Neural cell (in vitro differentiated cells): ENCODE data around the gene CRTC3. TPM values are rescaled to one million over a fixed set of nuclear protein-coding genes. Genes with fewer than 3 reads are reported as not detected.
"Not testable (repeated sequence)": the region's sequence is repeated elsewhere in the genome, so short reads cannot be mapped to it uniquely, and the experiment has no call there.

Experiments
- H2AFZ ChIP-seq: fragments of 200-600, 300-800 bp; sonication (generic), shearing (Covaris generic); 2 replicates; pipeline ENCODE4 v1.6.0; 2014; ENCODE audit warnings: low read depth, mild to moderate bottlenecking, antibody characterized with exemption, low read length, moderate library complexity
- H3F3A ChIP-seq: fragments of 200-600 bp; shearing (Covaris generic); 2 replicates; pipeline ENCODE4 v1.6.1; 2016; ENCODE audit warnings: mild to moderate bottlenecking, moderate library complexity, mixed read lengths, antibody characterized with exemption, low read length; ENCODE audit not compliant: insufficient read depth, poor library complexity, severe bottlenecking
- H3K27ac ChIP-seq: fragments of 200-600, 300-800 bp; sonication (generic), shearing (Covaris generic); 2 replicates; pipeline ENCODE4 v1.5.1; 2014; ENCODE audit warnings: mild to moderate bottlenecking, low read length, moderate library complexity
- H3K27me3 ChIP-seq: fragments of 300-800, 200-600 bp; sonication (generic), shearing (Covaris generic); 2 replicates; pipeline ENCODE4 v1.6.0; 2014; ENCODE audit warnings: mild to moderate bottlenecking, low read depth, low read length, moderate library complexity; ENCODE audit not compliant: insufficient read depth
- H3K36me3 ChIP-seq: fragments of 300-800, 200-600 bp; sonication (generic), shearing (Covaris generic); 2 replicates; pipeline ENCODE4 v1.5.1; 2014; ENCODE audit warnings: mild to moderate bottlenecking, antibody characterized with exemption, low read length, moderate library complexity; ENCODE audit not compliant: insufficient read depth
- H3K4me2 ChIP-seq: fragments of 300-800, 200-600 bp; sonication (generic), shearing (Covaris generic); 2 replicates; pipeline ENCODE4 v1.6.0; 2014; ENCODE audit warnings: mild to moderate bottlenecking, low read length
- H3K4me3 ChIP-seq: fragments of 300-800, 200-600 bp; sonication (generic), shearing (Covaris generic); 2 replicates; pipeline ENCODE4 v1.5.1; 2014; ENCODE audit warnings: mild to moderate bottlenecking, low read length, moderate library complexity
- H3K79me2 ChIP-seq: fragments of 200-600 bp; shearing (Covaris generic); replicated peaks from 2 replicates; pipeline ENCODE4 v1.6.0; 2014; ENCODE audit warnings: mild to moderate bottlenecking, low read length, moderate library complexity; ENCODE audit not compliant: insufficient read depth
- H3K9ac ChIP-seq: fragments of 300-800, 200-600 bp; sonication (generic), shearing (Covaris generic); 2 replicates; pipeline ENCODE4 v1.6.1; 2016; ENCODE audit warnings: mild to moderate bottlenecking, low read length, mixed read lengths
- H3K9me2 ChIP-seq: fragments of 200-600 bp; shearing (Covaris generic); 2 replicates; pipeline ENCODE4 v1.6.1; 2016; ENCODE audit warnings: mild to moderate bottlenecking, low read length, mixed read lengths; ENCODE audit not compliant: insufficient read depth
- H3K9me3 ChIP-seq: fragments of 200-600, 300-800 bp; sonication (generic), shearing (Covaris generic); 2 replicates; pipeline ENCODE4 v1.6.1; 2016; ENCODE audit warnings: mild to moderate bottlenecking, mixed run types, low read length, moderate library complexity, mixed read lengths
- H4K20me1 ChIP-seq: fragments of 200-600 bp; shearing (Covaris generic); 2 replicates; pipeline ENCODE4 v1.6.1; 2016; ENCODE audit warnings: mild to moderate bottlenecking, mixed run types; ENCODE audit not compliant: insufficient read depth
- EP300 ChIP-seq: fragments of 450-650 bp; conservative IDR thresholded peaks from 2 replicates; pipeline ENCODE4 v1.6.1; 2014; ENCODE audit warnings: antibody characterized with exemption, mild to moderate bottlenecking, moderate library complexity; ENCODE audit not compliant: poor library complexity, severe bottlenecking
- EZH2 ChIP-seq: fragments of 200-600, 300-800 bp; shearing (Covaris generic), sonication (generic); IDR thresholded peaks from 2 replicates; pipeline ENCODE4 v1.6.1; 2014; ENCODE audit warnings: antibody characterized with exemption, low read length, borderline replicate concordance, mild to moderate bottlenecking; ENCODE audit not compliant: insufficient read depth, poor library complexity, severe bottlenecking
- MXI1 ChIP-seq: fragments of 450-650 bp; conservative IDR thresholded peaks from 2 replicates; pipeline ENCODE4 v1.6.1; 2014; ENCODE audit warnings: antibody characterized with exemption, mild to moderate bottlenecking; ENCODE audit not compliant: poor library complexity, severe bottlenecking
- POLR2AphosphoS5 ChIP-seq: IDR thresholded peaks from 2 replicates; pipeline ENCODE4 v1.6.1; 2012
- RAD21 ChIP-seq: fragments of 450-650 bp; conservative IDR thresholded peaks from 2 replicates; pipeline ENCODE4 v1.6.1; 2014; ENCODE audit warnings: antibody characterized with exemption, mild to moderate bottlenecking, moderate library complexity
- SMC3 ChIP-seq: fragments of 450-650 bp; conservative IDR thresholded peaks from 2 replicates; pipeline ENCODE4 v1.6.1; 2014; ENCODE audit warnings: antibody characterized with exemption, mild to moderate bottlenecking, moderate library complexity; ENCODE audit not compliant: poor library complexity
- TAF1 ChIP-seq: IDR thresholded peaks from 2 replicates; pipeline ENCODE4 v1.6.1; 2012; ENCODE audit warnings: low read depth
- polyA plus RNA-seq: library from polyadenylated mRNA; depleted of rRNA; stranded (reverse); fragments of >200 nt; gene quantifications from 2 replicates; pipeline ENCODE4 v1.2.3, GENCODE V29; 2014
- TF ChIP-seq, protein P1 (sequence below): IDR thresholded peaks from 2 replicates; pipeline ENCODE4 v1.6.1; 2012; ENCODE audit warnings: borderline replicate concordance
- TF ChIP-seq, protein P2 (sequence below): fragments of 450-650 bp; IDR thresholded peaks from 2 replicates; pipeline ENCODE4 v1.5.1; 2014; ENCODE audit warnings: antibody characterized with exemption, mild to moderate bottlenecking, moderate library complexity; ENCODE audit not compliant: poor library complexity, severe bottlenecking

The CRTC3 gene
- polyA plus RNA-seq, 1 donor from 2014 or later = 5.5 TPM

DNA sequence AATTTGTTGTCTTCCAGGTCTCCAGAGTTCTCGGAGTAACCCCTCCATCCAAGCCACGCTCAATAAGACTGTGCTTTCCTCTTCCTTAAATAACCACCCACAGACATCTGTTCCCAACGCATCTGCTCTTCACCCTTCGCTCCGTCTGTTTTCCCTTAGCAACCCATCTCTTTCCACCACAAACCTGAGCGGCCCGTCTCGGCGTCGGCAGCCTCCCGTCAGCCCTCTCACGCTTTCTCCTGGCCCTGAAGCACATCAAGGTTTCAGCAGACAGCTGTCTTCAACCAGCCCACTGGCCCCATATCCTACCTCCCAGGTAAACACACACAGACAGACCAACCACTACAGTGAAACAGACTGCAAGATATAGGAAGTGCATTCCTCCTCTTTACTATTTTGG lies 99.5 kb downstream of the CRTC3 start:
- Histone ChIP-seq H3K9me2 (no peaks in the 10 kb centered on the region), H3K36me3 (peaks cover 11% of the 10 kb centered on the region), H3K9ac (no peak overlapping the region), H3K27me3 (no peaks in the 10 kb centered on the region), H4K20me1 (no peaks in the 10 kb centered on the region), H3K27ac (no peak overlapping the region), H3K4me2 (no peak overlapping the region), H3K79me2 (no peaks in the 10 kb centered on the region), H3K9me3 (no peaks in the 10 kb centered on the region), H3K4me3 (no peak overlapping the region), H3F3A (no peaks in the 10 kb centered on the region), H2AFZ (no peak overlapping the region)
- TF ChIP-seq MXI1 (no peak), EP300 (no peak), EZH2 (no peak), SMC3 (no peak), POLR2AphosphoS5 (no peak), TAF1 (no peak)
- TF ChIP-seq, protein P1, sequence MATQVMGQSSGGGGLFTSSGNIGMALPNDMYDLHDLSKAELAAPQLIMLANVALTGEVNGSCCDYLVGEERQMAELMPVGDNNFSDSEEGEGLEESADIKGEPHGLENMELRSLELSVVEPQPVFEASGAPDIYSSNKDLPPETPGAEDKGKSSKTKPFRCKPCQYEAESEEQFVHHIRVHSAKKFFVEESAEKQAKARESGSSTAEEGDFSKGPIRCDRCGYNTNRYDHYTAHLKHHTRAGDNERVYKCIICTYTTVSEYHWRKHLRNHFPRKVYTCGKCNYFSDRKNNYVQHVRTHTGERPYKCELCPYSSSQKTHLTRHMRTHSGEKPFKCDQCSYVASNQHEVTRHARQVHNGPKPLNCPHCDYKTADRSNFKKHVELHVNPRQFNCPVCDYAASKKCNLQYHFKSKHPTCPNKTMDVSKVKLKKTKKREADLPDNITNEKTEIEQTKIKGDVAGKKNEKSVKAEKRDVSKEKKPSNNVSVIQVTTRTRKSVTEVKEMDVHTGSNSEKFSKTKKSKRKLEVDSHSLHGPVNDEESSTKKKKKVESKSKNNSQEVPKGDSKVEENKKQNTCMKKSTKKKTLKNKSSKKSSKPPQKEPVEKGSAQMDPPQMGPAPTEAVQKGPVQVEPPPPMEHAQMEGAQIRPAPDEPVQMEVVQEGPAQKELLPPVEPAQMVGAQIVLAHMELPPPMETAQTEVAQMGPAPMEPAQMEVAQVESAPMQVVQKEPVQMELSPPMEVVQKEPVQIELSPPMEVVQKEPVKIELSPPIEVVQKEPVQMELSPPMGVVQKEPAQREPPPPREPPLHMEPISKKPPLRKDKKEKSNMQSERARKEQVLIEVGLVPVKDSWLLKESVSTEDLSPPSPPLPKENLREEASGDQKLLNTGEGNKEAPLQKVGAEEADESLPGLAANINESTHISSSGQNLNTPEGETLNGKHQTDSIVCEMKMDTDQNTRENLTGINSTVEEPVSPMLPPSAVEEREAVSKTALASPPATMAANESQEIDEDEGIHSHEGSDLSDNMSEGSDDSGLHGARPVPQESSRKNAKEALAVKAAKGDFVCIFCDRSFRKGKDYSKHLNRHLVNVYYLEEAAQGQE = no peak
- TF ChIP-seq, protein P2, sequence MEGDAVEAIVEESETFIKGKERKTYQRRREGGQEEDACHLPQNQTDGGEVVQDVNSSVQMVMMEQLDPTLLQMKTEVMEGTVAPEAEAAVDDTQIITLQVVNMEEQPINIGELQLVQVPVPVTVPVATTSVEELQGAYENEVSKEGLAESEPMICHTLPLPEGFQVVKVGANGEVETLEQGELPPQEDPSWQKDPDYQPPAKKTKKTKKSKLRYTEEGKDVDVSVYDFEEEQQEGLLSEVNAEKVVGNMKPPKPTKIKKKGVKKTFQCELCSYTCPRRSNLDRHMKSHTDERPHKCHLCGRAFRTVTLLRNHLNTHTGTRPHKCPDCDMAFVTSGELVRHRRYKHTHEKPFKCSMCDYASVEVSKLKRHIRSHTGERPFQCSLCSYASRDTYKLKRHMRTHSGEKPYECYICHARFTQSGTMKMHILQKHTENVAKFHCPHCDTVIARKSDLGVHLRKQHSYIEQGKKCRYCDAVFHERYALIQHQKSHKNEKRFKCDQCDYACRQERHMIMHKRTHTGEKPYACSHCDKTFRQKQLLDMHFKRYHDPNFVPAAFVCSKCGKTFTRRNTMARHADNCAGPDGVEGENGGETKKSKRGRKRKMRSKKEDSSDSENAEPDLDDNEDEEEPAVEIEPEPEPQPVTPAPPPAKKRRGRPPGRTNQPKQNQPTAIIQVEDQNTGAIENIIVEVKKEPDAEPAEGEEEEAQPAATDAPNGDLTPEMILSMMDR = no peak

DNA sequence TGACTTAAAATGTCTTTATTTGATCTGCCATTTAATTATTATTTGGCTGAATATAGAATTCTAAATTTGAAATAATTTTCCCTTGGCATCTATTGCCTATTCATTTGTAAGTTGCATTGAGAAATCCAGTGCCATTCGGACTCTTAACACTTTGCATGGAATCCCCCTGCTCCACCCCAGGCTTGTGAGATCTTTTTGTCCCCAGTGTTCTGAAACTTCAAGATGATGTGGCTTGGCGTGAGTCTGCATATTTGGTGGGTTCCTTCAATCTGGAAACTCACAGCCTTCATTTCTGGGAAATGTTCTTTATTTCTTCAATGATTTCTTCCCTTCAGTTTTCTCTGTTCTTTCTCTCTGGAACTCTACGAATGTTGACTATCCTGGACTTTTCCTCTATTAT lies 103.6 kb downstream of the CRTC3 start:
- H3K4me2 ChIP-seq = no peak overlapping the region
- no peak overlapping the region for H3K27ac ChIP-seq
- H3K27me3 ChIP-seq = no peaks in the 10 kb centered on the region
- TF ChIP-seq RAD21 = no peak
- TF ChIP-seq EP300 = no peak
- no peak for TF ChIP-seq SMC3
- TF ChIP-seq, protein P2 = no peak
- no peak for TF ChIP-seq POLR2AphosphoS5
- TF ChIP-seq EZH2 = no peak
- no peak for TF ChIP-seq TAF1
- TF ChIP-seq MXI1 = no peak
- TF ChIP-seq, protein P1 = no peak
- H3K4me3 ChIP-seq = no peak overlapping the region
- no peak overlapping the region for H2AFZ ChIP-seq
- no peaks in the 10 kb centered on the region for H3F3A ChIP-seq
- no peaks in the 10 kb centered on the region for H3K9me2 ChIP-seq
- peaks cover 11% of the 10 kb centered on the region for H3K36me3 ChIP-seq
- no peak overlapping the region for H3K9ac ChIP-seq
- H4K20me1 ChIP-seq = no peaks in the 10 kb centered on the region
- H3K9me3 ChIP-seq = no peaks in the 10 kb centered on the region
- H3K79me2 ChIP-seq = no peaks in the 10 kb centered on the region

DNA sequence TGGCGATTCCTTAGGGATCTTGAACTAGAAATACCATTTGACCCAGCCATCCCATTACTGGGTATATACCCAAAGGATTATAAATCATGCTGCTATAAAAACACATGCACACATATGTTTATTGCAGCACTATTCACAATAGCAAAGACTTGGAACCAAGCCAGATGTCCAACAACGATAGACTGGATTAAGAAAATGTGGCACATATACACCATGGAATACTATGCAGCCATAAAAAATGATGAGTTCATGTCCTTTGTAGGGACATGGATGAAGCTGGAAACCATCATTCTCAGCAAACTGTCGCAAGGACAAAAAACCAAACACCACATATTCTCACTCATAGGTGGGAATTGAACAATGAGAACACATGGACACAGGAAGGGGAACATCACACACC lies 107.3 kb downstream of the CRTC3 start:
- not testable (repeated sequence) for H3K27me3 ChIP-seq, H3K9ac ChIP-seq, H3K79me2 ChIP-seq

More for the DNA sequence above, 107.3 kb downstream of the CRTC3 start:
- H2AFZ ChIP-seq, H3F3A ChIP-seq, H3K36me3 ChIP-seq, H3K27ac ChIP-seq, H3K9me2 ChIP-seq, H3K9me3 ChIP-seq, H3K4me3 ChIP-seq, H4K20me1 ChIP-seq, H3K4me2 ChIP-seq: not testable (repeated sequence)
